HG02623 (cell line): ENCODE results near the gene SLC2A1.
"Not testable (repeated sequence)": the region's sequence is repeated elsewhere in the genome, so short reads cannot be mapped to it uniquely, and the experiment has no call there.

Experiments used
- ATAC-seq: cut with Tn5 transposase; IDR thresholded peaks from one replicate; pipeline ENCODE4 v1.9.1; 2021; ENCODE audit warnings: moderate library complexity; ENCODE audit not compliant: unreplicated experiment

The SLC2A1 gene

DNA sequence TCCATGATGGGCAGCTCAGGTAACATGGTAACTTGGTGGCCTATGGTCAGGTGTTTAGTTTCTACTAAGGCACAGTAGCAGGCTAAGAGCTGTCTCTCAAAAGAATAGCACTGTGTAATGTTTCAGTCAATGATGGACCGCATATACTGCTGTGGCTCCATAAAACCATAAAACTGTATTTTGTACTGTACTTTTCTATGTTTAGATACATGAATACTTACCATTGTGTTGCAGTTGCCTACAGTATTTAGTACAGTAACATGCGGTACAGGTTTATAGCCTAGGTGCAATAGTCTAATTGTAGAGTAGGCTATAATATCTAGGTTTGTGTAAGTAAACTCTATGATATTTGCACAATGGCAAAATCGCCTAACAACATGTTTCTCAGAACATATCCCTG, 50.6 kb downstream of the SLC2A1 start:
- ATAC-seq = no peak

DNA sequence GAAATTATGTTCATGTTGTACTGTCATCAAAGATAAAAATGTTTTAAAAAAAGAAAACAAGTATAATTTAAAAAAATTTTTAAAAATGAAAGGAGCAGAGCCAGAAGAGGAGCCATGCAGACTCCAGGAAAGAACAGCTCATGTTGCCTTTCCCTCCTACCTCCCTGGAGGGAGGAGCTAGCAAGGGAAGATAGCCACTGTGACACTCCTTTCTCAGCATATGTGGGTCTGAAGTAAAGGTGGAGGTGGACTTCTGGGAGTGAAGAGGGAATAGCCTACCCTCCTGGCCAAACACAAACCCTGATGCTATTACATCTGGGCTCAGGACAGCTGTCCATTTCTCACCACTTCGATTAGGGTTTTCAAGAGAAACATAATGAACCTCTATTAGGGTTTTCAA, 54.2 kb downstream of the SLC2A1 start:
- no peak for ATAC-seq

DNA sequence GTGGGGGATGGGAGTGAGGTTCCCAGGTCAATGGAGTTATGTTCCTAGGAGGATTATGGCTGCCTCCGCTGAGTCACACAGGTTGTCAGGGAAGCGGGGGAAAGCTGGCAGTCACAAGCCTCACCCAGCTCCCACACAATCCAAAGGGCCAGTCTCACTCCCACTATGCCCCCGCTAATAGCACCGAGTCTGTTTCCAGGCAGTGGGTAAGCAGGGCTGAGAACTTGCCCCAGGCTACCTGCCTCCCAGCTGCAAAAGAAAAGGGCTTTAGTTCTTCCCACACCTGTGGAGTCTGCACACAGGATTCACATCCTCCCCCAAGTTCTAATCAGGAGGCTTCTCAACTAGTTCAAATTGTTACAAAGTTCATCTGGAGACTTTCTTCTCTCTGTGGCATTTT, 58.7 kb downstream of the SLC2A1 start:
- ATAC-seq = not testable (repeated sequence)

DNA sequence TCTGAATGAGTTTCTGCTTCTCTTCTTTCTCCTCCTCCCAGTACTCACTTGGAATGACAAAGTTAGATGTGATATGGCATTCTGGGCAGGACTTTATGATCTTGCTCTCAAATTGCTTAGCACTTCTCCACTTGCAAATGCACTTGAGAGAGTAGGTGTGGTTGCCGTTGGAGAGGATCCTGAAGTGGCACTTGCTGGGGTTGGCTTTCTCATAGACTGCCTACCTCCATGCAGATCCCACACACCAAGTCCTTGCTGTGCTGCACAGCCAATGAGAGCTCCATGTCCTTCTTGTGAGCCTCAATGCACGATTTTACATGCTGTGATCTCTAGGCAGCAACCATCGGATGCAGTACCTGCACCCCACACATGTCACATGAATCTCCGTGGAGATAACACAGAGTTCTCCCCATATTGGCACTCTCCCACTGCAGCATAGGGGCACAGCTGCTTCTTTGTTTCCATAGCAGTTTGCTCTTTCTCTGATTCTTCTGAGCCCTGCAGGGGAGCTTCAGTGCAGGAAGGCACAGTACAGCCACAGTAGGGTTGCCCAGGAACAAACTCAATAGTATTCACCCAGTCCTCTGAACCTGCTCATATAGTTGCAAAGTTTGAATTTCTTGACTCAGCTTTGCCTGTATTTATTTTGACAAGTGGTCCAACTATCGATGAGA, 67.1 kb downstream of the SLC2A1 start:
- ATAC-seq = no peak

DNA sequence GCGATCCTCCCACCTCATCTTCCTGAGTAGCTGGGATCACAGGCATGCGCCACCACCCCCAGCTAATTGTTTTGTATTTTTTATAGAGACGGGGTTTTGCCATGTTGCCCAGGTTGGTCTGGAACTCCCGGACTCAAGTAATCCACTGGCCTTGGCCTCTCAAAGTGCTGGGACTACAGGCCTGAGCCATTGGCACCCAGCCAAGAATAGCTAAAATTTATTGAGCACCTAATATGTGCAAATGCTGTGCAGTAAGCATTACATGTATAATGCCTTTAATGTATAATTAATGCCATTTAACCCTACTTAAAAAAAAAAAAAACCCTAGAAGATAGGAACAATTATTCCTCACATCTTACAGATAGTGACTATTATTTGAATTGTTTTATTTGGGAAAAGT, 69.4 kb downstream of the SLC2A1 start:
- ATAC-seq = no peak

DNA sequence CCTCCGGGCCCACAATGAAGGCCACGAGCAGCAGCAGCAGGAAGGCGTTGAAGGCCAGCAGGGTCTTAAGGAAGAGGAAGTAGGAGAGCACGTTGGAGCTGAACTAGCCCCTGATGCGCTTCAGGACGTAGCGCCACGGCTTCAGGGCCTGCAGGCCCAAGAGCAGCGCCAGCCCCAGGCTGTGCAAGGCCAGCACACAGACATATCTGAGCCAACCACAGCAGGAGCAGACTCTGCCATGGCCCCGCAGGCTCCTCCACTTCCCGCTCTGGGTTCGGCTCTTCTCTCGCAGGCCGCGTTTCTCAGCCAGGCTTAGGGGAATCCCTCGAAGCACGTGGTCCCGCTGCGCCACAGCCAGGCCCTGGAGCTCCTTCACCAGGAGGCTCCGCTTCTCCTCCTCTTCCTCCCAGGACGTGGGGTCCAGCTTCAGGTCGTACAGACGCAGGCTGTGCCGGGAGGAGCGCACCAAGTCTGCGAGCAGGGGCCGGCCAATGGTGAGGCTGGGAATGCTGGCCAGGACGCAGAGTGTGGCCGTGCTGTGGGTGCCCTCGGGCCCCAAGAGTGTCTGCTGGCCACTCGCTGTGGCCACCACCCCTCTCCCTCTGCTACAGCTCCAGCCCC, 70.5 kb downstream of the SLC2A1 start:
- ATAC-seq = no peak

DNA sequence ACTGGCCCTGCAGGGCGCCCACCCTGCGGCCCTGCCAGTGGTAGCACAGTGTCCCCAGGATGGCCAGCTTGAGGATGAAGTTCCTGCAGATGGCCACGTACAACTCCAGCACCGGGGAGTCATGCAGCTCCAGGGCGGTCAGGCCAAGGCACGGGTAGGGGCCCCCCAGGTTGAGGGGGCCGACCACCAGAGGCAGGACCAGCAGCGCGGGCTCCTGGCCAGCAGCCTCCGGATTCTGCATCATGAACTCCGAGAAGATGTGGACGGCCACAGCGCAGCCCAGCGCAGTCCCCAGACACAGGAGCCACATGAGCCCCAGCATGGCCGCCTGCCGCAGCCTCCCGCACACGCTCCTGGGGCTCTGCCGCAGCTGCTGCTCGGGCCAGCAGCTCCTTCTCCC, 71.3 kb downstream of the SLC2A1 start:
- ATAC-seq = no peak

DNA sequence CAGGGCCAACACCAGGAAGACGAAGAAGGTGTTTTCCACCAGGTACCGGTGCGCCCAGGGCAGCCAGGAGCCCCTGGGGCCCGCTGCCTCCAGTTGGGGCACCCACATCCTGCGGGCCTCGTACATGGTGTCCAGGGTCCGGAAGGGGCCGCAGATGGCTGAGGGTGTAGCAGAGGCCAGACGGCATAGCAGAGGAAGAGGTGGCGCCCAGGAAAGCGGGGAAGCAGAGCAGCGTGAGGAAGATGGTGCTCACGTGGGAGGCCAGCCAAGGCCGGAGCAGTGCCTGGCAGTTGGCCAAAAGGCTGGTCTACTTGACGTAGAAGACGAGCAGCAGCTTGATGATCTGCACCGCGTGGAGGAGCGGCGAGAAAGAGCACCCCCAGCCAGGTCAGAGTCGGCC, 71.9 kb downstream of the SLC2A1 start:
- no peak for ATAC-seq

DNA sequence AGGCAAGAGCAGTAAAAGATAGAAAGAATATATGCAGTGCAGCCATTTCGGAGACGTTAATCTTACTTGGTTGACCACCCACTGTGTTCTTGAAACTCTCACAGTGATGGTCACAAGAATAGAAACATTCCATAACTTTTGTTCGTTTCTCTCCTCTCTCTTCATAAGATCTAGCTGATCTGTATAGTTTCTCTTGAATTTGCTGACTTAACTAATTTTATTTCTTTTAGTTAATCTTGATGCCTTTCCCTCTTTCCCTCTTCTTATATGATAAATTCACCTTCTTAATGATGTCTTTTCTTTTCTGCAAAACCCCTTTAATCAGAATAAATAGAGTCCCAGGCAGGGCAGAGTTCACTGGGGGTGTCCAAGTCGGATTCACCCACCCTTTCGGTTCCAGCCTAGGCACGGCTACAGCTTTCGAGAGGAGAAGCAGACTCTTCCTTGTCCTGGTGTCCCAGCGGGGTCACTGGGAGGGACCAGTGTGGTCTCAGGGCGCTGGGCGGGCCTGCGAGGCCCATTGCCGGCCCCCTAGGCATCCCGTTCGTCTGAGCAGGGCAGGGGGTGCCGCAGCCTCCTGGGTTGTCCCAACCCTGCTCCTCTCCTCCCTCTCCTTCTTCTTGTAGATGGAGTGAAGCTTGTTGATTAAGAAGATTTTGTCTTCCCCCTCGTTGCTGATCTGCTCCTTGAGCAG, 72.5 kb downstream of the SLC2A1 start:
- no peak for ATAC-seq

DNA sequence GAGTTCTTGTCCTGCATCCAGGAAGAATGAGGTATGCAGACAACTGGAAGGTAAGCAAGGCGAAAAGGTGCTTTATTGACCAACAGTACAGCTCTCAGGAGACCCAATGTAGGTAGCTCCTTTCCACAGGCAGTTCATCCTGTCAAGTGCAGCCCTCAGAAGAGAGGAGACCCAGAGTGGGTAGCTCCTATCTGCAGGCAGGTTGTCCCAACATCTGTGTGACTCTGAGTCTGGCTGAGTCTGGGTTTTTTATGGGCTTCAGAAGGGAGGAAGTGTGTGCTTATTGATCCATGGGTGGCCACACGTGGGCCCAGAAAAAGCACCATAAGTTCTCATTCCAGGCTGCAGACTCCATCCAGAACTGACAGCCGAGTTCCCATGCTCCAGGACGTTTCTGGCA, 78.3 kb downstream of the SLC2A1 start:
- no peak for ATAC-seq

DNA sequence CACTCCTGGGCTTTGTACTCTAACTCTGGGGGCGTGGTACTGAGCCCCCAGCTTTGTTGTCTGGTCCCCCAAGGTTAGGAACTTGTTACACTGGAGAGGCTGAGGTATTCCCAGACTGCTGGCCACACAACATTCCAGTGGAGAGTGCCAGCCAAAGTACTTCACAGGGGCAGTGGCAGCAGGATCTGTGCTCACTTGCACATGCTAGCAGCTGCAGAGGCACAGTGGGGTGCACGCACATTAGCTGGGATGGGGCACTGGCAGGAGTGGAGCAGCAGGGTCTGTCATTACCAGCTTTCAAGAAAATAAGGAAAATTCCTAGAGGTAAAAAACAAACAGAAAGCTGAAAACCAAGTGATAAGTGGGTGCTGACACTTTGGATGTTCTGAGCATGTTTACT, 81.3 kb downstream of the SLC2A1 start:
- ATAC-seq = no peak

DNA sequence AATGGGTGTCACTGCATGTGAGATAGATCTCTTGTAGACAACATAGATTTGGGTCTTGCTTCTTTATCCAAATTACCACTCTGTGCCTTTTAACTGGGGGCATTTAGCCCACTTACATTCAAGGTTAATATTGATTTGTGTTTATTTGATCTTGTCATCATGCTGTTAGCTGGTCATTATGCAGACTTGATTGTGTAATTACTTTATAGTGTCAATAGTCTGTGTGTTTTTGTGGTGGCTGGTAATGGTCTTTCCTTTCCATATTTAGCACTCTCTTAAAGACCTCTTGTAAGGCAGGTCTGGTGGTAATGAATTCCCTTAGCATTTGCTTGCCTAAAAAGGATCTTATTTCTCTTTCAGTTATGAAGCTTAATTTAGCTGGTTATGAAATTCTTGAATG, 82.7 kb downstream of the SLC2A1 start:
- no peak for ATAC-seq
